ENCODE results near the gene CD96.

- TF ChIP-seq EZH2phosphoT487 (IDR thresholded peaks at IDR 0.05; ENCODE audit: unreplicated experiment) (no peak), CTCF (conservative IDR thresholded peaks at IDR 0.05; ENCODE audit: low read depth in 2 of 2) (no peak), CREB1 (CRISPR knock-in tag; IDR thresholded peaks at IDR 0.05; ENCODE audit: low read depth) (no peak), POLR2AphosphoS5 (IDR thresholded peaks at IDR 0.05; ENCODE audit: low read depth) (no peak), ZNF462 (CRISPR knock-in tag; IDR thresholded peaks at IDR 0.05) (no peak), EZH2 (IDR thresholded peaks at IDR 0.05; ENCODE audit: low read depth, unreplicated experiment) (no peak), NANOG (IDR thresholded peaks at IDR 0.05; ENCODE audit: borderline replicate concordance) (no peak), STAT1 (IDR thresholded peaks at IDR 0.05; ENCODE audit: unreplicated experiment) (no peak), JUNB (IDR thresholded peaks at IDR 0.05; ENCODE audit: unreplicated experiment) (no peak), ZNF331 (CRISPR knock-in tag; IDR thresholded peaks at IDR 0.05; ENCODE audit: low read depth) (no peak)
Observed at GRCh38 chr3:111594205-111594604, 52.2 kb downstream of the CD96 start.

All from GM23338 (cell line).